SU-DHL-6 (cell line): ENCODE results near the gene SSR3.

ENCODE experiments used
- CTCF ChIP-seq: fragments of 200-600 bp; sonication (generic); IDR thresholded peaks from one replicate; pipeline ENCODE4 v1.5.1; 2017; ENCODE audit warnings: antibody characterized with exemption, mild to moderate bottlenecking, low read length, moderate library complexity; ENCODE audit not compliant: insufficient read depth, poor library complexity, severe bottlenecking
- EZH2phosphoT487 ChIP-seq: fragments of 200-600 bp; sonication (generic), shearing (Covaris generic); conservative IDR thresholded peaks from 2 replicates; pipeline ENCODE4 v1.6.1; 2018; ENCODE audit warnings: mild to moderate bottlenecking, antibody characterized with exemption, low read length, moderate library complexity, mixed read lengths

GRCh38 chr3:156493887-156494286 is 61.0 kb downstream of the SSR3 start:
- TF ChIP-seq CTCF (no peak), EZH2phosphoT487 (no peak)
